LNCAP (cell line): ENCODE results near the gene CRNN.

ENCODE experiments used
- TF ChIP-seq, protein P1 (sequence below): fragments of 450-650 bp; IDR thresholded peaks from 2 replicates; pipeline ENCODE4 v1.5.1; 2017; ENCODE audit warnings: mild to moderate bottlenecking

The CRNN gene

DNA sequence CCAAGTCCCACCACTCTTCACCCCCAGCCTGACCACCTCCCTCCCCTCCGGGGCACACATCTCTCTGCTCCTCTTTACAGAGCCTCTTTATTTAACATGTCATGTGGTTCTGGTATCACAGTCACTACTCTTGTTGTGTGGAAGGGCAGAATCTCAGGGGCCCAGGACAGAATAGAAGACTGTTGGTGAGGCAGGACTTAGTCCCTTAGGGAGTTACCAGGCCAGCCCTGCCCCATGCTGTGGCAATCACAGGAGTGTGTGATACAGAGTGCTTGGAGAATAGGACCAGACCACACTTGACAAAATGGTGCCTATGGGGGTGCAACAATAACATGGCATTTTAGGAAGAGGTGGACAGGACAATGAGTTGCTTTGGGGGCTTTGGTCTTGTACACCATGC is 43.0 kb upstream of the CRNN start:
- TF ChIP-seq, protein P1, sequence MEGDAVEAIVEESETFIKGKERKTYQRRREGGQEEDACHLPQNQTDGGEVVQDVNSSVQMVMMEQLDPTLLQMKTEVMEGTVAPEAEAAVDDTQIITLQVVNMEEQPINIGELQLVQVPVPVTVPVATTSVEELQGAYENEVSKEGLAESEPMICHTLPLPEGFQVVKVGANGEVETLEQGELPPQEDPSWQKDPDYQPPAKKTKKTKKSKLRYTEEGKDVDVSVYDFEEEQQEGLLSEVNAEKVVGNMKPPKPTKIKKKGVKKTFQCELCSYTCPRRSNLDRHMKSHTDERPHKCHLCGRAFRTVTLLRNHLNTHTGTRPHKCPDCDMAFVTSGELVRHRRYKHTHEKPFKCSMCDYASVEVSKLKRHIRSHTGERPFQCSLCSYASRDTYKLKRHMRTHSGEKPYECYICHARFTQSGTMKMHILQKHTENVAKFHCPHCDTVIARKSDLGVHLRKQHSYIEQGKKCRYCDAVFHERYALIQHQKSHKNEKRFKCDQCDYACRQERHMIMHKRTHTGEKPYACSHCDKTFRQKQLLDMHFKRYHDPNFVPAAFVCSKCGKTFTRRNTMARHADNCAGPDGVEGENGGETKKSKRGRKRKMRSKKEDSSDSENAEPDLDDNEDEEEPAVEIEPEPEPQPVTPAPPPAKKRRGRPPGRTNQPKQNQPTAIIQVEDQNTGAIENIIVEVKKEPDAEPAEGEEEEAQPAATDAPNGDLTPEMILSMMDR, result no peak

DNA sequence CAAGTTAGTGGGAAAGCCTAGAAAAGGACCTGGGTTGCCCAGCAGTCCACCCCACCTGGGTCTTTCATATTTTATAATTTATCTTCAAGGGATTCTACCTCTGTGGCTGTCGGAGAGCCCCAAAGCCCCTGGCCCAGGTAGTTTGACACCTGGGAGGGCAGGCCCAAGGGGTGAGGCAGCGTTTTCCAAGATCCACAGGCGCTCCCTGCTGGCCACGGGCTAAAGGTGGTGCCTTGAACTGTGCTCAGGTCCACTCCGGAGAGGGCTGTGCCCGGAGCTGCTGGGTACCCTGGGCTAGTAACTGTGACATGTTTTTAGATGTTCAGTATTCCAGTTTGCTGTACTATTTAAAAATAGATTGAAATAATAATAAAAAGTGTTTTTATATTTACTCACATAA is 37.2 kb upstream of the CRNN start:
- TF ChIP-seq, protein P1, result peak; percentile 53

DNA sequence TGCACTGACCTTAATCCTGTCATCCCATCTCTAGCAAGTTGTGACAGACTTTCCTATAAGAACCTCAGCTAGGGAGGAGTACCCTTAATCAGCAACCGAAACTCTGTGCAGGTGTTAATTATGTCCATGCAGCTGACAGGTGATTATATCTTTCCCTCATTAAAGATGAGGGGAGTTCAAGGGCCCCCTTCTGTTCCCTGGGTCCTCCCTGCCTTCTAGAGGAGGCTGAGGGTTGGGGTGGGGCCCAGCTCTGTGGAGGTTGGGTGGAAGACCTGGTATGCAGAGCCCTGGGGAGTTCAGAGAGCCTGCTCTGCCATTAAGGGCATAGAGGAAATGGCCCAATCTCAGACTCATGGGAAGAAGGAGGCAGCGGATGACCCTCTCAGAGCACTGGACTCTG is 35.6 kb upstream of the CRNN start:
- TF ChIP-seq, protein P1, result no peak

DNA sequence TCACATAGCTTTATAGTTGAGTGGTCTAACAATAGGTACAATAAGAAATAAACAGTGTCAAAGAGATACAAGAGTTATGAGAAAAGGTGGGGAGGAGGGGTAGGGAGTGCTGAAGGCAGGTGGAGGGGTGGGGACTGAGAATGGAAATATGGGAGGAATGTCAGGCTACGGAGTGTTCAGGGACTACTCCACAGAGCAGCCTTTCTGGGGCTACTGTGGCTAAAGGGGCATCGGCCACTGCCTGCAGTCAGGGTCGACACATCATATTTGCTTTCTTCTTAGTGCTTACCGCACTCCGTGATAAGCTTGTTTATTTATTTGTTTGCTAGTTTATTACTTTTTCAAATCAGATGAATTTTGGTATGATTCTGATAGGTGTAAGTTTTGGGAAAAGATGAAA is 34.4 kb upstream of the CRNN start:
- TF ChIP-seq, protein P1, result no peak

DNA sequence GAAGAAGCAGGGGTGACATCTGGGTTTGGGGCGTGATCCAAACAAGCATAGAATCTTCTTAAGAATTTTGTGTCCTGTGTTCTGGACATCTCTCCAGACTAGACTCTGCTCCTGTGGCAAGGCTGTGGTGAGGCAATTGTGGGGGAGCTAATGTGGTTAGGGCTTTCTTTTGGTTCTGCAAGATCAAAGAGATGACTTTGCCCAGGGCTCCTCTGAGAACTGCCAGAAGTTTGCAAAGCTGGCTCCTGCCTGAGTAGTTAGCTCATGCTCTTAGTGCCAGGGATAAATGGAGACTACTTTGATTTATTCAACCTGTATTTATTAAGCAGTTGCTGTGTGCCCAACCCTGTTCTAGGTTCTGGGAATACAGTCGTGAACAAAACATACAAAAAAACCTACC is 34.0 kb upstream of the CRNN start:
- TF ChIP-seq, protein P1, result no peak

DNA sequence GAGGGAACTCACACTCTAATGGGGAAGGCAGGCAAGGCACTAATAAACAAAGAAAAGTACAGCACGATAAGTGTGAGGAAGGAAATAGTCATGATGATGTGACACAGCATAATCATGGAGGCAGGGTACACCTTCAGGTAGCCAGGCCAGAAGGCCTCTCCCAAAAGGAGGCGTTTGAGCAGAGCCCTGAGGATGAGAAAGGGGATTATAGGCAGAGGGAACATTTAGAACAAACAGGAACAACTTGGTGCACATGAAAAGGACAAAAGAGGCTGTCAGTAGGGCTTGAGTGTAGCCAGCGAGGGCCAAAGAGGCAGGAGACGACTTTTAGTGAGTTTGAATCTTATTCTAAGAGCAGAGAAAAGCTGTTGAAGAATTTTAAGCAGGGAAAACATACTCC is 33.4 kb upstream of the CRNN start:
- TF ChIP-seq, protein P1, result no peak

DNA sequence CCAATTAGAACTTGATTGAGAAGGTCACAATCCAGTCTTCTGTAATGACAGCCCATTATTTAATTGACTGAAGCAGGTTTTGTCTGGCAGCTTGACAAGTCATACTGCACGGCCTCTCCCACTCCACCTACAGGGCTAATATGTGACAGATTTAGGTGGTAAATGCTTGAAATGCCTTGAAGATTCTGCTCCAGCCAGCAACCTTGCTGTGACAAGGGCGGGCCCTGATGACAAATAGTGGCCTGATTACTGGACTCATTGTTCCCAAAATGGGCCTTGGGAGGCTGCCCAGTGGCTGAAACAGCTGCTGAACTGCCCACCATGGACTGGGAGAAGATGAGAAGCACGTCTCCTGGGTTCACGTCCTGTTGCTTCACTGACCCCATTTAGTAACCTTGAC is 30.0 kb upstream of the CRNN start:
- TF ChIP-seq, protein P1, result no peak; the same call in 1 of the 2 replicates

DNA sequence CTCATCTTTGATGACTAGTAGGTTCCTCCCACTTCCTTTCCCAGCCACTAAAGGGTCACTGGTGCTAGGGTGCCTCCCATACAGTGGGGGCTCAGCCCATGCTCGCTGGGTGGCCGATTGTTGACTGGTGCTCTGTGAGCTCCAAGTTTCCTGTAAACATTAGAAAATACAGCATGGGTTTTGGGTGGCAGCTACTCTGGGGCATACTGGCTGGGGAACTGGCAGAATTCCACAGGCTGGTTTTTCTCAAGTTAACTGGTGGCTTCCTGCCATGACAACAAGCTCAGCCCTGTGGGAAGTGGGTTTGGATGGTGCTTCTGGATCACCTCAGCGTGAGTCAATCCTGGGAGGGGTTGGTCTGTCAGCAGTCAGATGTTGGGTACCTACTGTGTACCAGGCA is 28.7 kb upstream of the CRNN start:
- TF ChIP-seq, protein P1, result no peak
